HTERT RPE-1 (cell line): ENCODE measurements around the gene PRDX2.

Experiments
- in situ Hi-C: fragments of 300-500 bp; cut with MboI; formaldehyde crosslinking; loops from 4 replicates; pipeline ENCODE4 v1.14.3; 2020; ENCODE audit warnings: low sequenced_read_pairs

PRDX2 gene

GRCh38 chr19:12756150-12756883 is 45.3 kb downstream of the PRDX2 start:
- in situ Hi-C loops, result no loop called here

- in situ Hi-C loops, result no loop called here
Observed at GRCh38 chr19:12754465-12755196, 47.0 kb downstream of the PRDX2 start.

DNA sequence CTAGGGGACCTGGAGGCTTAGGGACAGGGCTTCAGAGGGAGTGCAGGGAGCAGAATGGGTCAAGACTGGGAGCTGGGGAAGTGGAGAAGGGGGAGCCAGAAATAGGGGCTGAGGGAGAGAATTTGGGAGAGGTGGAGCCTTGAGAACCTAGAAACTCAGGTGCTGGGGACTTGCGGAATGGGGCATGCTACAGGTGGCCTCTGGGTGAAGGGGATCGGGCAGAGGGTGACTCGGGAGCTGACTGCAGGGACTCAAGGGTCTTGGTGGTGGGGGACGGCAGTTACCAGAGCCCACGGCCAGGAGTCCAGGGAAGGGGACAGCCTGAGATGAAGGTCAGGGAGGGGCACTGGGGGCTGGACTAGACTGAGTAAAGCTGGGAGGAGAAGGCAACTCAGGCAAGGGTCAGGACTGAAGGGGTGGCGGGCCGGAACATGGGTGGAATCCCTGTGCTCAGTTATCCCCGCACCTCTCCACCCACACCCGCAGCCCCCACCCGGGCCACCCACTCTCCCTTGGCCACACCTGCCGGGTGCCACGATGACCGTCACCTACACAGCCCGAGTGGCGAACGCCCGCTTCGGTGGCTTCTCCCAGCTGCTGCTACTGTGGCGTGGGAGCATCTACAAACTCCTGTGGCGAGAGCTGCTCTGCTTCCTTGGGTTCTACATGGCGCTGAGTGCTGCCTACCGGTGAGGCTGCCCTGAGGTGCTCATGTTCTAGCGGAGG is 49.4 kb downstream of the PRDX2 start:
- in situ Hi-C loops, result no loop called here

- in situ Hi-C loops, result no loop called here
Observed at GRCh38 chr19:12751635-12752034, 50.0 kb downstream of the PRDX2 start, which contains the start of gene BEST2. TSS of gene BEST2 (plus strand) at chr19:12751791. CDS start at chr19:12752593, 802 bp downstream.

DNA sequence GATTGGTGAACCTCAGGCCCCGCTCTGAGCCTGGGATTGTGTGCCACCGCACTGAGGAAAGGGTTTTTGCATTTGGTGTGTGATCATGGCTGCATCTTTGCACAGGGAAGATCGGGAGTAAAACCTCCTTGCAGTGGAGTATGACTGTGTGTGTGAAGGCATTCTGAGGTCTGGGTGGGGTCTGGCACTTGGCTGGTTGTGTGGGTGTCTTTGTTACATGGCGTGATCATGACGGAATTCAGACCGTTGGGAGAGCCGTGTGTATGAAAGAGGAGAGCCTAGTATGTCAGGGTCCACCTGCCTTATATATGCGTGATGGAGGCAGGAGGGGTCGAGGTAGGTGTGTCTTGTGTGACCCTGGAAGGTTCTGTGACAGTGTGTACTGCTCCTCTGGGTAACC is 50.7 kb downstream of the PRDX2 start:
- in situ Hi-C loops, result no loop called here

DNA sequence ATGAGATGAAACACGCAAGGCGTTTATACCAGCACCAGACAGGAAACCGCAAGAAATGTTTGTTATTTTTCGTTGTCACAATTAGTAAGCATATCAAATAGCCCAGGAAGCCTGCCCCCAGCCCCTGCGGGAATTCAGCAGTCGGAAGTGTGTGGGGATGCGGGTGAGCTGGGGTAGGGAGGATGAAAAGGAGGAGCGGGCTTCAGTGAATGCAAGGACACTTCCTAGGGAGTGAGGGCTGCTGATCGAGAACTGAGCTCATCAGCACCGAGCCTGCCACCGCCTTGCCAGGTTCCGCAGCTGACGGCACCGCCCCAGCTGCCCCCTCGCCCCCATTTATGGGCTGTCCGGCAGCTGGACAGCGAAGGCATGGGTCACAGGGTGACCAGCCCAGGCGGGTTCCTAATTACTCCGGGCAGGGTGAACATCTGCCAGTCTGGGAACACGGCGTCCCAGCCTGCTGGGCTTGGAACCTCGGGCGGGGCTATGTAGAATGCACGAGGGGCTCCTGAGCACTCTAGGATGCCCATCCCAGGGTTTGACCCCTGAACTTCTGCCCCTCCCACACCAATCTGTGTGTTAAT is 51.6 kb downstream of the PRDX2 start:
- in situ Hi-C loops, result no loop called here

DNA sequence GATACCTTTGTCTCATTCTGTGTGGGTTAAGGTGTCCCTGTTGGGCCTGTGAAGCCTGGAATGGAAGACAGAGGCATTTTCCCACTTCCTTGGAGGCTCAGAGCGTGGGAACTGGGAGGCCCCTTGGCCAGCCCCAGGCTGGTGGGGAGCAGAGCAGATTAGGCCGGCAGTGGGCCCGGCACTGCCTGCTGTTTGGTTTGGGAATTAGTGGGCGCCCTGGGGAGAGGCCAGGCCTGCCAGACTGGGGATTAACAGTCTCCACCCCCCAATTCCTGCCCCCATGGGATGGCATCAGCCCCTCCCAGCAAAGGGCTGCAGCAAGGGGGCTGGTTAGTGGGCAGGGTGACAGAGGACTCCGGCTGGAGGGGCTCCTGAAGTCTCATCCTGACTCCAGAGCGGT is 53.1 kb downstream of the PRDX2 start:
- in situ Hi-C loops, result no loop called here
